ENCODE data around the gene BEND5. TPM values are rescaled to one million over a fixed set of nuclear protein-coding genes. Genes with fewer than 3 reads are reported as not detected.
A peak's percentile ranks its signal among the peaks of the same experiment; 100 is the strongest.

BEND5 gene
- total and polyA plus RNA-seq, 10 of the 15 experiments (the other 5 are each of a cell fraction or from before 2014, with no cell fraction given): 0.26 TPM; not detected in 9

GRCh38 chr1:48793863-48794262, 17.2 kb upstream of the BEND5 start (continued):
- TF ChIP-seq SMAD1 (IDR thresholded peaks at IDR 0.05; ENCODE audit: low read depth, partially characterized antibody): no peak
- TF ChIP-seq IKZF2 (IDR thresholded peaks at IDR 0.05): peak; percentile 47 to 66; a peak in 3 of 4 replicates
- TF ChIP-seq IKZF1 (conservative IDR thresholded peaks at IDR 0.05): peak; percentile 44; the same call in 1 of the 2 replicates
- TF ChIP-seq MEF2B (IDR thresholded peaks at IDR 0.05; ENCODE audit: partially characterized antibody, poor library complexity, severe bottlenecking): peak; percentile 90
- 0 out of 2 replicates have a peak, but pooled peaks have one; percentile 50 for TF ChIP-seq FOXM1 (IDR thresholded peaks at IDR 0.05; ENCODE audit: low read depth, low read length)
- TF ChIP-seq SPI1 (IDR thresholded peaks at IDR 0.05; ENCODE audit: borderline replicate concordance, insufficient read depth, low read depth, low read length): peak; percentile 47
- TF ChIP-seq YY1 (IDR thresholded peaks at IDR 0.05; ENCODE audit: low read depth, low read length): no peak
- TF ChIP-seq SUPT20H (IDR thresholded peaks at IDR 0.05; ENCODE audit: borderline replicate concordance, control insufficient read depth, low read depth, low read length): no peak

GRCh38 chr1:48792961-48793360, 16.3 kb upstream of the BEND5 start:
- ChIA-PET POLR2A (no interaction called here), CTCF (no interaction called here), SMC1A (ENCODE audit: uncharacterized antibody, unreplicated experiment) (no interaction called here), RAD21 (ENCODE audit: unreplicated experiment) (no interaction called here)
- BruUV-seq (replicated peaks): no TSS peak
- no peaks in the 10 kb centered on the region for H3K27me3 ChIP-seq (replicated peaks in 1 of 2; ENCODE audit: control insufficient read depth in 2 of 2, insufficient read depth in 2 of 2, low read length in 1 of 2)
- H4K20me1 ChIP-seq (ENCODE audit: control insufficient read depth, insufficient read depth): no peaks in the 10 kb centered on the region
- H3K79me2 ChIP-seq (ENCODE audit: control insufficient read depth, insufficient read depth, low read length): no peaks in the 10 kb centered on the region
- H3K4me3 ChIP-seq: no peak overlapping the region
- H3K27ac ChIP-seq (ENCODE audit: control insufficient read depth, insufficient read depth): no peak overlapping the region
- TF ChIP-seq YBX1 (IDR thresholded peaks at IDR 0.05) (no peak), SUPT20H (IDR thresholded peaks at IDR 0.05; ENCODE audit: borderline replicate concordance, control insufficient read depth, low read depth, low read length) (no peak), HDAC2 (IDR thresholded peaks at IDR 0.05) (no peak), RUNX3 (IDR thresholded peaks at IDR 0.05; ENCODE audit: low read length) (no peak), ZSCAN29 (IDR thresholded peaks at IDR 0.05) (no peak)
- ATAC-seq (no peak), FAIRE-seq (no peak), DNase-seq (ENCODE audit: low read depth, low spot score) (no peak)
- no peaks in the 10 kb centered on the region for H3K36me3 ChIP-seq (ENCODE audit: control insufficient read depth in 2 of 2, insufficient read depth in 2 of 2, low read length in 1 of 2)
- in situ Hi-C loops (cut with MboI) (no loop called here), intact Hi-C loops (cut with micrococcal nuclease; ENCODE audit: unreplicated experiment) (no loop called here)
- H2AFZ ChIP-seq (ENCODE audit: control insufficient read depth, low read depth, low read length): no peak overlapping the region
- H3K4me1 ChIP-seq (ENCODE audit: control insufficient read depth, insufficient read depth, low read length): no peaks in the 10 kb centered on the region
- H3K9ac ChIP-seq (ENCODE audit: control insufficient read depth, insufficient read depth, low read length): no peak overlapping the region
- H3K9me3 ChIP-seq (replicated peaks; ENCODE audit: control insufficient read depth, insufficient read depth, low read length): no peaks in the 10 kb centered on the region
- no peak overlapping the region for H3K4me2 ChIP-seq (ENCODE audit: control insufficient read depth, insufficient read depth)
- 29% methylated on average over 1 of the region's 1 CpG for WGBS (ENCODE audit: insufficient coverage, insufficient replicate concordance, low lambda C conversion rate, missing lambda C conversion rate)

Data from GM12878 (cell line).